Loucy (cell line): ENCODE results near the gene RHCG.

Source experiments
- H2AFZ ChIP-seq: fragments of 200-600 bp; sonication (generic); 2 replicates; pipeline ENCODE4 v1.6.0; 2016; ENCODE audit warnings: antibody characterized with exemption, mild to moderate bottlenecking, low read length, moderate library complexity
- H3F3A ChIP-seq: fragments of 200-600 bp; 2 replicates; pipeline ENCODE4 v1.6.0; 2016; ENCODE audit warnings: antibody characterized with exemption, low read depth, mild to moderate bottlenecking
- H3K27me3 ChIP-seq: fragments of 200-600 bp; sonication (generic); 2 replicates; pipeline ENCODE4 v1.6.1; 2014; ENCODE audit warnings: low read length, mild to moderate bottlenecking; ENCODE audit not compliant: insufficient read depth, poor library complexity, severe bottlenecking
- H3K36me3 ChIP-seq: fragments of 200-600 bp; sonication (generic); 2 replicates; pipeline ENCODE4 v1.6.1; 2016; ENCODE audit warnings: low read length; ENCODE audit not compliant: insufficient read depth
- H3K4me1 ChIP-seq: fragments of 200-600 bp; sonication (generic); 2 replicates; pipeline ENCODE4 v1.5.1; 2014; ENCODE audit warnings: low read length, mild to moderate bottlenecking; ENCODE audit not compliant: insufficient read depth, poor library complexity, severe bottlenecking
- H3K4me2 ChIP-seq: fragments of 200-600 bp; sonication (generic); 2 replicates; pipeline ENCODE4 v1.6.0; 2014; ENCODE audit warnings: antibody characterized with exemption, low read length, low read depth, mild to moderate bottlenecking; ENCODE audit not compliant: poor library complexity, severe bottlenecking
- H3K4me3 ChIP-seq: fragments of 200-600 bp; sonication (generic); 2 replicates; pipeline ENCODE4 v1.5.1; 2014; ENCODE audit warnings: low read length, mild to moderate bottlenecking, mixed read lengths; ENCODE audit not compliant: poor library complexity, severe bottlenecking
- H3K79me2 ChIP-seq: fragments of 200-600 bp; sonication (generic); 2 replicates; pipeline ENCODE4 v1.6.1; 2014; ENCODE audit warnings: low read length; ENCODE audit not compliant: insufficient read depth
- H3K9ac ChIP-seq: fragments of 200-600 bp; sonication (generic); 2 replicates; pipeline ENCODE4 v1.6.0; 2014; ENCODE audit warnings: mild to moderate bottlenecking, low read depth, low read length, moderate library complexity; ENCODE audit not compliant: poor library complexity, severe bottlenecking
- H3K9me2 ChIP-seq: fragments of 200-600 bp; sonication (generic); replicated peaks from 2 replicates; pipeline ENCODE4 v1.6.1; 2016; ENCODE audit warnings: low read depth, low read length, mixed read lengths
- H3K9me3 ChIP-seq: fragments of 200-600 bp; sonication (generic); 2 replicates; pipeline ENCODE4 v1.6.1; 2014; ENCODE audit warnings: mild to moderate bottlenecking, antibody characterized with exemption, low read length, low read depth; ENCODE audit not compliant: insufficient read depth
- H4K20me1 ChIP-seq: fragments of 200-600 bp; sonication (generic); 2 replicates; pipeline ENCODE4 v1.6.0; 2014; ENCODE audit warnings: antibody characterized with exemption, low read length, mild to moderate bottlenecking; ENCODE audit not compliant: insufficient read depth, poor library complexity, severe bottlenecking
- CTCF ChIP-seq: fragments of 200-600 bp; sonication (generic); conservative IDR thresholded peaks from 2 replicates; pipeline ENCODE4 v1.5.1; 2014; ENCODE audit warnings: mild to moderate bottlenecking, antibody characterized with exemption, low read length
- EZH2phosphoT487 ChIP-seq: fragments of 200-600 bp; IDR thresholded peaks from 2 replicates; pipeline ENCODE4 v1.6.1; 2018; ENCODE audit warnings: antibody characterized with exemption, mild to moderate bottlenecking, moderate library complexity, borderline replicate concordance

RHCG gene

GRCh38 chr15:89452330-89452836 is 44.0 kb downstream of the RHCG start:
- no peaks in the 10 kb centered on the region for H3K9me3 ChIP-seq
- H2AFZ ChIP-seq: no peak overlapping the region
- no peaks in the 10 kb centered on the region for H4K20me1 ChIP-seq
- no peaks in the 10 kb centered on the region for H3K4me1 ChIP-seq
- no peaks in the 10 kb centered on the region for H3K36me3 ChIP-seq
- H3F3A ChIP-seq: no peaks in the 10 kb centered on the region
- no peaks in the 10 kb centered on the region for H3K9me2 ChIP-seq
- no peak overlapping the region for H3K4me2 ChIP-seq
- H3K27me3 ChIP-seq: peaks cover 48% of the 10 kb centered on the region
- no peaks in the 10 kb centered on the region for H3K79me2 ChIP-seq
- no peak overlapping the region for H3K4me3 ChIP-seq
- no peak overlapping the region for H3K9ac ChIP-seq
- TF ChIP-seq EZH2phosphoT487 (no peak), CTCF (no peak)

GRCh38 chr15:89451846-89452245 is 44.5 kb downstream of the RHCG start:
- H3F3A ChIP-seq: no peaks in the 10 kb centered on the region
- H4K20me1 ChIP-seq: no peaks in the 10 kb centered on the region
- no peaks in the 10 kb centered on the region for H3K36me3 ChIP-seq
- no peaks in the 10 kb centered on the region for H3K9me2 ChIP-seq
- H3K9me3 ChIP-seq: no peaks in the 10 kb centered on the region
- TF ChIP-seq CTCF: no peak
- no peak for TF ChIP-seq EZH2phosphoT487
- no peak overlapping the region for H3K9ac ChIP-seq
- no peak overlapping the region for H3K4me2 ChIP-seq
- H3K27me3 ChIP-seq: peaks cover 48% of the 10 kb centered on the region
- no peak overlapping the region for H2AFZ ChIP-seq
- H3K79me2 ChIP-seq: no peaks in the 10 kb centered on the region
- H3K4me3 ChIP-seq: no peak overlapping the region
- no peaks in the 10 kb centered on the region for H3K4me1 ChIP-seq

GRCh38 chr15:89450076-89451006 is 46.0 kb downstream of the RHCG start:
- H3K9ac ChIP-seq: no peak overlapping the region
- no peaks in the 10 kb centered on the region for H4K20me1 ChIP-seq
- no peaks in the 10 kb centered on the region for H3K9me2 ChIP-seq
- H3K4me1 ChIP-seq: no peaks in the 10 kb centered on the region
- no peaks in the 10 kb centered on the region for H3K9me3 ChIP-seq
- no peaks in the 10 kb centered on the region for H3K79me2 ChIP-seq
- H2AFZ ChIP-seq: no peak overlapping the region
- no peak overlapping the region for H3K4me2 ChIP-seq
- no peaks in the 10 kb centered on the region for H3F3A ChIP-seq
- H3K27me3 ChIP-seq: peaks cover 36% of the 10 kb centered on the region
- TF ChIP-seq EZH2phosphoT487 (no peak), CTCF (no peak)
- H3K36me3 ChIP-seq: no peaks in the 10 kb centered on the region
- H3K4me3 ChIP-seq: no peak overlapping the region
